ENCODE results near the gene GSTT4. TPM values are rescaled to one million over a fixed set of nuclear protein-coding genes. Genes with fewer than 3 reads are reported as not detected.

The GSTT4 gene
- polyA plus RNA-seq, 1 donor from 2014 or later, result not detected

- Histone ChIP-seq H4K20me1 (ENCODE audit: insufficient read depth) (no peaks in the 10 kb centered on the region), H2AFZ (ENCODE audit: low read depth, low read length) (no peak overlapping the region), H3K27me3 (ENCODE audit: insufficient read depth, low read depth, low read length) (no peaks in the 10 kb centered on the region), H3K9me2 (ENCODE audit: insufficient read depth, low read length) (no peaks in the 10 kb centered on the region), H3K27ac (ENCODE audit: low read length) (no peak overlapping the region), H3F3A (ENCODE audit: insufficient read depth, low read length, poor library complexity, severe bottlenecking) (no peaks in the 10 kb centered on the region), H3K79me2 (replicated peaks; ENCODE audit: insufficient read depth, low read length) (peaks cover 20% of the 10 kb centered on the region), H3K9ac (ENCODE audit: low read length) (no peak overlapping the region), H3K4me3 (ENCODE audit: low read length) (no peak overlapping the region), H3K36me3 (ENCODE audit: insufficient read depth, low read length) (no peaks in the 10 kb centered on the region), H3K9me3 (ENCODE audit: low read length) (no peaks in the 10 kb centered on the region), H3K4me2 (ENCODE audit: low read length) (no peak overlapping the region)
- TF ChIP-seq RAD21 (conservative IDR thresholded peaks at IDR 0.05), result no peak
- no peak for TF ChIP-seq SMC3 (conservative IDR thresholded peaks at IDR 0.05; ENCODE audit: poor library complexity)
- no peak for TF ChIP-seq CTCF (IDR thresholded peaks at IDR 0.05; ENCODE audit: poor library complexity, severe bottlenecking)
- TF ChIP-seq POLR2AphosphoS5 (IDR thresholded peaks at IDR 0.05), result no peak
- TF ChIP-seq MXI1 (conservative IDR thresholded peaks at IDR 0.05; ENCODE audit: poor library complexity, severe bottlenecking), result no peak
- TF ChIP-seq TAF1 (IDR thresholded peaks at IDR 0.05; ENCODE audit: low read depth), result no peak
- no peak for TF ChIP-seq EP300 (conservative IDR thresholded peaks at IDR 0.05; ENCODE audit: poor library complexity, severe bottlenecking)
- TF ChIP-seq REST (IDR thresholded peaks at IDR 0.05; ENCODE audit: borderline replicate concordance), result no peak
Observed at GRCh38 chr22:24024354-24024753, 19.1 kb upstream of the GSTT4 start.

- no peaks in the 10 kb centered on the region for H3K9me3 ChIP-seq (ENCODE audit: low read length)
- no peak overlapping the region for H3K9ac ChIP-seq (ENCODE audit: low read length)
- no peak overlapping the region for H3K4me2 ChIP-seq (ENCODE audit: low read length)
- H3K9me2 ChIP-seq (ENCODE audit: insufficient read depth, low read length), result no peaks in the 10 kb centered on the region
- TF ChIP-seq RAD21 (conservative IDR thresholded peaks at IDR 0.05), result no peak
- no peak for TF ChIP-seq POLR2AphosphoS5 (IDR thresholded peaks at IDR 0.05)
- no peak for TF ChIP-seq SMC3 (conservative IDR thresholded peaks at IDR 0.05; ENCODE audit: poor library complexity)
- no peak for TF ChIP-seq REST (IDR thresholded peaks at IDR 0.05; ENCODE audit: borderline replicate concordance)
- no peak for TF ChIP-seq EZH2 (IDR thresholded peaks at IDR 0.05; ENCODE audit: borderline replicate concordance, insufficient read depth, low read length, poor library complexity, severe bottlenecking)
- TF ChIP-seq EP300 (conservative IDR thresholded peaks at IDR 0.05; ENCODE audit: poor library complexity, severe bottlenecking), result no peak
- no peak for TF ChIP-seq CTCF (IDR thresholded peaks at IDR 0.05; ENCODE audit: poor library complexity, severe bottlenecking)
- no peak for TF ChIP-seq MXI1 (conservative IDR thresholded peaks at IDR 0.05; ENCODE audit: poor library complexity, severe bottlenecking)
- TF ChIP-seq TAF1 (IDR thresholded peaks at IDR 0.05; ENCODE audit: low read depth), result no peak
- H3K27me3 ChIP-seq (ENCODE audit: insufficient read depth, low read depth, low read length), result no peaks in the 10 kb centered on the region
- no peak overlapping the region for H3K27ac ChIP-seq (ENCODE audit: low read length)
- H4K20me1 ChIP-seq (ENCODE audit: insufficient read depth), result no peaks in the 10 kb centered on the region
- no peak overlapping the region for H3K4me3 ChIP-seq (ENCODE audit: low read length)
- H2AFZ ChIP-seq (ENCODE audit: low read depth, low read length), result no peak overlapping the region
- H3K36me3 ChIP-seq (ENCODE audit: insufficient read depth, low read length), result no peaks in the 10 kb centered on the region
- no peaks in the 10 kb centered on the region for H3F3A ChIP-seq (ENCODE audit: insufficient read depth, low read length, poor library complexity, severe bottlenecking)
- peaks cover 20% of the 10 kb centered on the region for H3K79me2 ChIP-seq (replicated peaks; ENCODE audit: insufficient read depth, low read length)
Observed at GRCh38 chr22:24023204-24023789, 18.0 kb upstream of the GSTT4 start.
